H9 (cell line): ENCODE results near the gene SPNS3. TPM values are rescaled to one million over a fixed set of nuclear protein-coding genes. Genes with fewer than 3 reads are reported as not detected.

Experiments
- DNase-seq: peaks from one replicate; pipeline ENCODE4 v3.0.0-alpha.2; 2017
- H2AFZ ChIP-seq: one replicate; pipeline ENCODE4 v1.6.1; 2013; ENCODE audit warnings: mild to moderate bottlenecking, low read length, control low read depth, moderate library complexity
- H2AK5ac ChIP-seq: 2 replicates; pipeline ENCODE4 v1.6.1; 2013; ENCODE audit warnings: low read length, control low read depth, mixed read lengths; ENCODE audit not compliant: insufficient read length
- H2BK120ac ChIP-seq: one replicate; pipeline ENCODE4 v1.6.1; 2013; ENCODE audit warnings: low read depth, mild to moderate bottlenecking, low read length, control low read depth, inconsistent platforms; ENCODE audit not compliant: poor library complexity, severe bottlenecking
- H2BK12ac ChIP-seq: 2 replicates; pipeline ENCODE4 v1.6.1; 2013; ENCODE audit warnings: low read length, control low read depth, mixed read lengths, low read depth; ENCODE audit not compliant: insufficient read length
- H2BK15ac ChIP-seq: 2 replicates; pipeline ENCODE4 v1.6.1; 2013; ENCODE audit warnings: low read depth, low read length, control low read depth
- H2BK20ac ChIP-seq: one replicate; pipeline ENCODE4 v1.6.1; 2013; ENCODE audit warnings: low read depth, mild to moderate bottlenecking, low read length, control low read depth, inconsistent platforms; ENCODE audit not compliant: poor library complexity, severe bottlenecking
- H2BK5ac ChIP-seq: 2 replicates; pipeline ENCODE4 v1.6.1; 2013; ENCODE audit warnings: low read length, control low read depth, mixed read lengths; ENCODE audit not compliant: insufficient read length
- H3K14ac ChIP-seq: 2 replicates; pipeline ENCODE4 v1.6.1; 2013; ENCODE audit warnings: low read length, control low read depth; ENCODE audit not compliant: insufficient read depth
- H3K18ac ChIP-seq: 2 replicates; pipeline ENCODE4 v1.6.1; 2013; ENCODE audit warnings: low read depth, mild to moderate bottlenecking, mixed read lengths, low read length, control low read depth; ENCODE audit not compliant: insufficient read length
- H3K23ac ChIP-seq: 2 replicates; pipeline ENCODE4 v1.6.1; 2013; ENCODE audit warnings: low read length, control low read depth, mixed read lengths, low read depth; ENCODE audit not compliant: insufficient read length
- H3K23me2 ChIP-seq: 2 replicates; pipeline ENCODE4 v1.6.1; 2013; ENCODE audit warnings: low read depth, mild to moderate bottlenecking, mixed read lengths, low read length, control low read depth; ENCODE audit not compliant: insufficient read length, poor library complexity, severe bottlenecking
- H3K27ac ChIP-seq: 2 replicates; pipeline ENCODE4 v1.5.1; 2013; ENCODE audit warnings: low read length, control low read depth, mixed read lengths, low read depth; ENCODE audit not compliant: insufficient read length
- H3K27me3 ChIP-seq: 2 replicates; pipeline ENCODE4 v1.6.1; 2013; ENCODE audit warnings: low read length, control low read depth, inconsistent platforms; ENCODE audit not compliant: insufficient read depth
- H3K4ac ChIP-seq: 2 replicates; pipeline ENCODE4 v1.6.1; 2013; ENCODE audit warnings: low read depth, mild to moderate bottlenecking, control low read depth, inconsistent platforms, low read length, moderate library complexity
- H3K4me1 ChIP-seq: 2 replicates; pipeline ENCODE4 v1.6.1; 2013; ENCODE audit warnings: low read length, control low read depth, inconsistent platforms; ENCODE audit not compliant: insufficient read depth
- H3K4me2 ChIP-seq: 2 replicates; pipeline ENCODE4 v1.6.1; 2013; ENCODE audit warnings: low read length, control low read depth, mixed read lengths; ENCODE audit not compliant: insufficient read length, insufficient read depth
- H3K56ac ChIP-seq: 2 replicates; pipeline ENCODE4 v1.6.1; 2013; ENCODE audit warnings: low read depth, mild to moderate bottlenecking, mixed read lengths, low read length, control low read depth; ENCODE audit not compliant: insufficient read length
- H3K79me1 ChIP-seq: 2 replicates; pipeline ENCODE4 v1.6.1; 2013; ENCODE audit warnings: low read depth, mild to moderate bottlenecking, moderate library complexity, low read length, control low read depth, inconsistent platforms; ENCODE audit not compliant: insufficient read depth, poor library complexity, severe bottlenecking
- H3K79me2 ChIP-seq: 2 replicates; pipeline ENCODE4 v1.6.1; 2013; ENCODE audit warnings: low read length, control low read depth, inconsistent platforms; ENCODE audit not compliant: insufficient read depth
- H3K9ac ChIP-seq: 2 replicates; pipeline ENCODE4 v1.6.1; 2013; ENCODE audit warnings: low read length, control low read depth, mixed read lengths; ENCODE audit not compliant: insufficient read length; ENCODE audit errors: extremely low read depth
- H3K9me3 ChIP-seq: one replicate; pipeline ENCODE4 v1.6.1; 2013; ENCODE audit warnings: low read depth, low read length, inconsistent platforms; ENCODE audit not compliant: control insufficient read depth
- H3T11ph ChIP-seq: one replicate; pipeline ENCODE4 v1.6.1; 2013; ENCODE audit warnings: mild to moderate bottlenecking, low read length, control low read depth, inconsistent platforms
- H4K20me1 ChIP-seq: one replicate; pipeline ENCODE4 v1.6.1; 2013; ENCODE audit not compliant: control insufficient read depth, insufficient read length, insufficient read depth
- H4K5ac ChIP-seq: 2 replicates; pipeline ENCODE4 v1.6.1; 2013; ENCODE audit warnings: low read depth, mild to moderate bottlenecking, mixed read lengths, low read length, control low read depth; ENCODE audit not compliant: insufficient read length
- H4K8ac ChIP-seq: replicated peaks from 2 replicates; pipeline ENCODE4 v1.6.1; 2013; ENCODE audit warnings: low read length, control low read depth, mixed read lengths, low read depth; ENCODE audit not compliant: insufficient read length
- H4K91ac ChIP-seq: 2 replicates; pipeline ENCODE4 v1.6.1; 2013; ENCODE audit warnings: low read depth, mild to moderate bottlenecking, moderate library complexity, mixed read lengths, low read length, control low read depth; ENCODE audit not compliant: insufficient read length
- H3K27ac Mint-ChIP-seq, 3 experiments: 2 replicates in 2 of 3; 3 replicates in 1 of 3; pipeline ENCODE4 v1.8.0; 2020 to 2021; ENCODE audit warnings: mixed read lengths in 3 of 3, mild to moderate bottlenecking in 1 of 3, moderate library complexity in 1 of 3
- H3K27me3 Mint-ChIP-seq: 2 replicates; pipeline ENCODE4 v1.8.0; 2021; ENCODE audit warnings: low read depth, mild to moderate bottlenecking, moderate library complexity, mixed read lengths
- H3K36me3 Mint-ChIP-seq, 3 experiments: 2 replicates in 2 of 3; 3 replicates in 1 of 3; pipeline ENCODE4 v1.8.0; 2020 to 2021; ENCODE audit warnings: low read depth in 3 of 3, mixed read lengths in 3 of 3; ENCODE audit not compliant: insufficient read depth in 1 of 3
- H3K4me1 Mint-ChIP-seq, 2 experiments: 2 replicates each; pipeline ENCODE4 v1.8.0; 2020; ENCODE audit warnings: mixed read lengths in 2 of 2
- H3K4me3 Mint-ChIP-seq, 2 experiments: 2 replicates in 1 of 2; 3 replicates in 1 of 2; pipeline ENCODE4 v1.8.0; 2020 to 2021; ENCODE audit warnings: mild to moderate bottlenecking in 2 of 2, mixed read lengths in 2 of 2, moderate library complexity in 1 of 2
- H3K9me3 Mint-ChIP-seq, 2 experiments: 2 replicates in 1 of 2; 3 replicates in 1 of 2; pipeline ENCODE4 v1.8.0; 2020; ENCODE audit warnings: mild to moderate bottlenecking in 2 of 2, mixed read lengths in 2 of 2, moderate library complexity in 1 of 2
- WGBS: extraction: QIAGEN DNeasy Blood & Tissue Kit; methylation state at CpG from one replicate; pipeline ENCODE4 v1.1.7; 2013; ENCODE audit warnings: missing lambda C conversion rate, low lambda C conversion rate, mixed read lengths; ENCODE audit not compliant: insufficient read length; ENCODE audit errors: extremely low coverage; 5-methylcytosine and 5-hydroxymethylcytosine counted together
- total RNA-seq: library from RNA; stranded (reverse); gene quantifications from 2 replicates; pipeline ENCODE4 v1.2.1, GENCODE V29; 2021
- TF ChIP-seq, protein P1 (sequence below): fragments of 200-600 bp; sonication (generic); conservative IDR thresholded peaks from 3 replicates; pipeline ENCODE4 v1.8.0; 2021; ENCODE audit warnings: antibody characterized with exemption, mild to moderate bottlenecking

The SPNS3 gene
- total RNA-seq, 1 experiment from 2014 or later, result not detected

DNA sequence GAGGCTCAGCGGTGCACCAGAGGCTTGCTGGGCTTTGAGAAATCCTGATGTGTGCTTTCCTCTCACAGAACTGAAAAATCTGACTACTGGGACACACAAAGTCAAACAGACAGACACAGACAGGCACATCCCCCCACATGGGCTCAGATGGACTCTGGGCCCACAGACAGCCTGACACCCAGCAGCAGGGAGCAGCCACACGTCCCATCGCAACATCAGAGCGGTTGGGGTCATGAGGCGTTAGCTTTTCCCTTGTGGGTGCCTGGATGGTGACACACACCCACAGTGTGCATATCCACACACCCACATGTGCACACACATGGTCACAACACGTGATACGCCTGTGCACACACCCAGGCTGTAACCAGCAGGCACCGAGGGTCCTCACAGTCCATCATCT is 6.3 kb downstream of the SPNS3 start:
- Histone ChIP-seq H4K5ac (no peak overlapping the region), H3K4me2 (no peak overlapping the region), H3K79me1 (no peaks in the 10 kb centered on the region), H2BK5ac (no peak overlapping the region), H2AK5ac (no peak overlapping the region), H3K27ac (no peak overlapping the region), H4K8ac (no peak overlapping the region), H4K20me1 (no peaks in the 10 kb centered on the region), H3K79me2 (no peaks in the 10 kb centered on the region), H2BK120ac (no peak overlapping the region), H3K27me3 (no peaks in the 10 kb centered on the region), H3K14ac (no peak overlapping the region), H2BK20ac (no peak overlapping the region), H3K18ac (no peak overlapping the region), H2AFZ (no peak overlapping the region), H3T11ph (no peak overlapping the region), H3K4me1 (no peaks in the 10 kb centered on the region), H2BK12ac (no peak overlapping the region), H3K9ac (no peak overlapping the region), H4K91ac (no peak overlapping the region), H3K23ac (no peak overlapping the region), H2BK15ac (no peak overlapping the region), H3K23me2 (no peaks in the 10 kb centered on the region), H3K4ac (no peak overlapping the region), H3K56ac (no peak overlapping the region), H3K9me3 (no peaks in the 10 kb centered on the region)
- WGBS, result no CpG with 5 or more reads among the region's 8 CpGs
- Mint-ChIP-seq H3K9me3 (no peaks in the 10 kb centered on the region; a peak in 1 of 5 replicates), H3K27me3 (peaks cover 4% of the 10 kb centered on the region), H3K4me1 (0 out of 4 replicates have a peak, but pooled peaks cover 0 to 4% of the 10 kb centered on the region in 2 experiments), H3K36me3 (no peaks in the 10 kb centered on the region), H3K4me3 (no peak overlapping the region), H3K27ac (no peak overlapping the region)
- TF ChIP-seq, protein P1, sequence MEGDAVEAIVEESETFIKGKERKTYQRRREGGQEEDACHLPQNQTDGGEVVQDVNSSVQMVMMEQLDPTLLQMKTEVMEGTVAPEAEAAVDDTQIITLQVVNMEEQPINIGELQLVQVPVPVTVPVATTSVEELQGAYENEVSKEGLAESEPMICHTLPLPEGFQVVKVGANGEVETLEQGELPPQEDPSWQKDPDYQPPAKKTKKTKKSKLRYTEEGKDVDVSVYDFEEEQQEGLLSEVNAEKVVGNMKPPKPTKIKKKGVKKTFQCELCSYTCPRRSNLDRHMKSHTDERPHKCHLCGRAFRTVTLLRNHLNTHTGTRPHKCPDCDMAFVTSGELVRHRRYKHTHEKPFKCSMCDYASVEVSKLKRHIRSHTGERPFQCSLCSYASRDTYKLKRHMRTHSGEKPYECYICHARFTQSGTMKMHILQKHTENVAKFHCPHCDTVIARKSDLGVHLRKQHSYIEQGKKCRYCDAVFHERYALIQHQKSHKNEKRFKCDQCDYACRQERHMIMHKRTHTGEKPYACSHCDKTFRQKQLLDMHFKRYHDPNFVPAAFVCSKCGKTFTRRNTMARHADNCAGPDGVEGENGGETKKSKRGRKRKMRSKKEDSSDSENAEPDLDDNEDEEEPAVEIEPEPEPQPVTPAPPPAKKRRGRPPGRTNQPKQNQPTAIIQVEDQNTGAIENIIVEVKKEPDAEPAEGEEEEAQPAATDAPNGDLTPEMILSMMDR, result no peak
- no peak for DNase-seq
